ENCODE measurements around the gene ZNF384. TPM values are rescaled to one million over a fixed set of nuclear protein-coding genes. Genes with fewer than 3 reads are reported as not detected.

The ZNF384 gene
- total and polyA plus RNA-seq, 10 of the 15 experiments (the other 5 are each of a cell fraction or from before 2014, with no cell fraction given): 0.46 to 81.5 (median 30.5) TPM

- TF ChIP-seq E4F1 (IDR thresholded peaks at IDR 0.05; ENCODE audit: borderline replicate concordance, partially characterized antibody): peak; percentile 91
- no peak for TF ChIP-seq CEBPB (IDR thresholded peaks at IDR 0.05; ENCODE audit: borderline replicate concordance in 1 of 2, low read depth in 2 of 2, low read length in 2 of 2)
- peak; percentile 47 to 86; a peak in 3 of 4 replicates for TF ChIP-seq BHLHE40 (IDR thresholded peaks at IDR 0.05; ENCODE audit: borderline replicate concordance in 1 of 2, low read depth in 2 of 2, low read length in 1 of 2)
- no peak for TF ChIP-seq IRF5 (IDR thresholded peaks at IDR 0.05; ENCODE audit: borderline replicate concordance)
- no peak for TF ChIP-seq KAT2A (conservative IDR thresholded peaks at IDR 0.05; ENCODE audit: control insufficient read depth, low read depth, low read length)
- TF ChIP-seq MLLT1 (IDR thresholded peaks at IDR 0.05): peak; percentile 51
- TF ChIP-seq ELK1 (IDR thresholded peaks at IDR 0.05; ENCODE audit: low read depth, low read length): peak; percentile 98
- no peak; the same call in 1 of the 2 replicates for TF ChIP-seq TBL1XR1 (IDR thresholded peaks at IDR 0.05; ENCODE audit: low read depth, low read length)
- TF ChIP-seq SIX5 (IDR thresholded peaks at IDR 0.05; ENCODE audit: low read depth, low read length, severe bottlenecking): peak; percentile 88
- peak; percentile 76 for TF ChIP-seq POLR2AphosphoS5 (IDR thresholded peaks at IDR 0.05; ENCODE audit: low read length)
- TF ChIP-seq KLF5 (IDR thresholded peaks at IDR 0.05; ENCODE audit: partially characterized antibody): no peak
- TF ChIP-seq ZNF687 (IDR thresholded peaks at IDR 0.05): peak; percentile 9; the same call in 1 of the 2 replicates
- TF ChIP-seq SPI1 (IDR thresholded peaks at IDR 0.05; ENCODE audit: borderline replicate concordance, insufficient read depth, low read depth, low read length): peak; percentile 66; the same call in 1 of the 2 replicates
- peak; percentile 75 for TF ChIP-seq MYC (IDR thresholded peaks at IDR 0.05; ENCODE audit: insufficient read depth, insufficient read length, insufficient replicate concordance, low read length, severe bottlenecking)
Observed at GRCh38 chr12:6688999-6689882, at the start of gene ZNF384 (continued).
